Measurements from ENCODE around the gene E2F3. TPM values are rescaled to one million over a fixed set of nuclear protein-coding genes. Genes with fewer than 3 reads are reported as not detected.

E2F3 gene
- total and polyA plus RNA-seq, 2 donors (not counting 3 experiments of a cell fraction or from before 2014, with no cell fraction given): 8.6 to 22.0 TPM

GRCh38 chr6:20352346-20352745 is 49.3 kb upstream of the E2F3 start:
- FAIRE-seq: no peak
- no peak overlapping the region for H3K9ac ChIP-seq (replicated peaks; ENCODE audit: extremely low read depth, insufficient read depth, low read length)
- POLR2A ChIA-PET: no interaction called here

GRCh38 chr6:20353134-20353533 is 48.5 kb upstream of the E2F3 start:
- Histone ChIP-seq H2AFZ (ENCODE audit: low read depth, low read length) (no peak overlapping the region), H3K4me3 (replicated peaks in 1 of 3; ENCODE audit: insufficient read depth in 1 of 3, low read depth in 1 of 3, low read length in 3 of 3) (no peak overlapping the region), H3K4me1 (ENCODE audit: control insufficient read depth, extremely low read depth, insufficient read depth, low read length) (no peaks in the 10 kb centered on the region), H3K9ac (replicated peaks; ENCODE audit: extremely low read depth, insufficient read depth, low read length) (no peak overlapping the region), H4K20me1 (replicated peaks; ENCODE audit: control insufficient read depth, extremely low read depth, insufficient read depth, low read length) (no peaks in the 10 kb centered on the region), H3K27ac (ENCODE audit: insufficient read depth, low read depth, low read length) (no peak overlapping the region), H3K9me1 (replicated peaks; ENCODE audit: control insufficient read depth, extremely low read depth, insufficient read depth, low read length) (no peaks in the 10 kb centered on the region), H3K36me3 (ENCODE audit: control insufficient read depth in 2 of 2, extremely low read depth in 1 of 2, insufficient read depth in 2 of 2, low read length in 2 of 2) (no peaks in the 10 kb centered on the region), H3K4me2 (ENCODE audit: insufficient read depth, low read length) (no peak overlapping the region), H3K27me3 (ENCODE audit: control insufficient read depth in 2 of 2, insufficient read depth in 2 of 2, low read length in 2 of 2) (no peaks in the 10 kb centered on the region), H3K9me3 (replicated peaks; ENCODE audit: control insufficient read depth, insufficient read depth, low read length) (no peaks in the 10 kb centered on the region), H3K79me2 (ENCODE audit: control insufficient read depth, insufficient read depth, low read length) (no peaks in the 10 kb centered on the region)
- POLR2A ChIA-PET: no interaction called here
- no TSS peak for BruUV-seq (replicated peaks)
- TF ChIP-seq POLR2A (IDR thresholded peaks at IDR 0.05; ENCODE audit: low read depth, low read length): no peak
- TF ChIP-seq MYC (IDR thresholded peaks at IDR 0.05; ENCODE audit: low read depth, low read length): no peak
- no peak for TF ChIP-seq CTCF (IDR thresholded peaks at IDR 0.05; ENCODE audit: extremely low read depth in 1 of 2, insufficient read depth in 1 of 2, low read depth in 1 of 2, low read length in 2 of 2)
- TF ChIP-seq FOS (IDR thresholded peaks at IDR 0.05; ENCODE audit: borderline replicate concordance, insufficient read depth, low read length): no peak
- no peak for TF ChIP-seq MAX (IDR thresholded peaks at IDR 0.05; ENCODE audit: insufficient read depth, insufficient read length)
- TF ChIP-seq POLR2AphosphoS5 (IDR thresholded peaks at IDR 0.05; ENCODE audit: insufficient read depth, low read depth, low read length): no peak
- intact Hi-C loops (cut with micrococcal nuclease) (no loop called here), dilution Hi-C loops (cut with MboI; ENCODE audit: extremely low pct_ligation_motif_present, low sequenced_read_pairs) (no loop called here)
- FAIRE-seq (no peak), DNase-seq (ENCODE audit: low read depth, low spot score) (no peak)
- CTCF ChIA-PET: no interaction called here

More at GRCh38 chr6:20352346-20352745, 49.3 kb upstream of the E2F3 start:
- no TSS peak for BruUV-seq (replicated peaks)
- Histone ChIP-seq H3K4me2 (ENCODE audit: insufficient read depth, low read length) (no peak overlapping the region), H4K20me1 (replicated peaks; ENCODE audit: control insufficient read depth, extremely low read depth, insufficient read depth, low read length) (no peaks in the 10 kb centered on the region), H3K27ac (ENCODE audit: insufficient read depth, low read depth, low read length) (no peak overlapping the region), H2AFZ (ENCODE audit: low read depth, low read length) (no peak overlapping the region), H3K4me3 (replicated peaks in 1 of 3; ENCODE audit: insufficient read depth in 1 of 3, low read depth in 1 of 3, low read length in 3 of 3) (no peak overlapping the region), H3K27me3 (ENCODE audit: control insufficient read depth in 2 of 2, insufficient read depth in 2 of 2, low read length in 2 of 2) (no peaks in the 10 kb centered on the region), H3K36me3 (ENCODE audit: control insufficient read depth in 2 of 2, extremely low read depth in 1 of 2, insufficient read depth in 2 of 2, low read length in 2 of 2) (no peaks in the 10 kb centered on the region), H3K9me3 (replicated peaks; ENCODE audit: control insufficient read depth, insufficient read depth, low read length) (no peaks in the 10 kb centered on the region), H3K79me2 (ENCODE audit: control insufficient read depth, insufficient read depth, low read length) (no peaks in the 10 kb centered on the region), H3K9me1 (replicated peaks; ENCODE audit: control insufficient read depth, extremely low read depth, insufficient read depth, low read length) (no peaks in the 10 kb centered on the region), H3K4me1 (ENCODE audit: control insufficient read depth, extremely low read depth, insufficient read depth, low read length) (no peaks in the 10 kb centered on the region)
- TF ChIP-seq POLR2AphosphoS5 (IDR thresholded peaks at IDR 0.05; ENCODE audit: insufficient read depth, low read depth, low read length): no peak
- CTCF ChIA-PET: no interaction called here
- DNase-seq (ENCODE audit: low read depth, low spot score): no peak
- intact Hi-C loops (cut with micrococcal nuclease): no loop called here
- dilution Hi-C loops (cut with MboI; ENCODE audit: extremely low pct_ligation_motif_present, low sequenced_read_pairs): no loop called here
